Colonic mucosa (tissue), 4 donors: ENCODE data around the gene GRIK4. TPM values are rescaled to one million over a fixed set of nuclear protein-coding genes. Genes with fewer than 3 reads are reported as not detected.

Experiments used
- DNase-seq: peaks from one replicate; pipeline ENCODE4 v3.0.0-alpha.2; 2020
- H3K27ac ChIP-seq: fragments of 200-600 bp; one replicate; pipeline ENCODE4 v1.8.0; 2021
- H3K27me3 ChIP-seq: fragments of 200-600 bp; one replicate; pipeline ENCODE4 v1.8.0; 2021
- H3K36me3 ChIP-seq: fragments of 200-600 bp; one replicate; pipeline ENCODE4 v1.8.0; 2021
- H3K4me1 ChIP-seq: fragments of 200-600 bp; one replicate; pipeline ENCODE4 v1.8.0; 2021; ENCODE audit warnings: mild to moderate bottlenecking
- H3K4me3 ChIP-seq: fragments of 200-600 bp; one replicate; pipeline ENCODE4 v1.8.0; 2021
- H3K9ac ChIP-seq, 2 donors: one replicate each; pipeline ENCODE4 v1.7.0; 2013; ENCODE audit warnings: control low read depth in 2 of 2, low read depth in 2 of 2, low read length in 2 of 2
- H3K9me3 ChIP-seq: fragments of 200-600 bp; one replicate; pipeline ENCODE4 v1.8.0; 2021
- CTCF ChIP-seq: fragments of 200-600 bp; IDR thresholded peaks from one replicate; pipeline ENCODE4 v1.8.0; 2022; ENCODE audit warnings: antibody characterized with exemption, mild to moderate bottlenecking
- intact Hi-C: fragments of 100-400 bp; cut with DNase I; formaldehyde crosslinking; loops from one replicate; pipeline ENCODE4 v1.14.1; 2022
- total RNA-seq, 2 donors: library from RNA; stranded (reverse); fragmentation: NEBNext Ultra II Directional in 1 of 2; extraction: Animal tissue kit (Norgen Biotek cat#: 25700) in 1 of 2; gene quantifications; one replicate each; pipeline ENCODE4 v1.2.1, GENCODE V29; 2021
- donor health status: healthy.
- donor health status: DM: no; HTN: no; CAD: no.
- donor health status: DM: no; HTN: no; CAD: no.

The GRIK4 gene
- total RNA-seq, 2 donors from 2014 or later: 0.10 to 0.21 TPM

GRCh38 chr11:120894202-120894985 lies 382.8 kb downstream of the GRIK4 start:
- Histone ChIP-seq H3K36me3 (no peaks in the 10 kb centered on the region), H3K4me1 (no peaks in the 10 kb centered on the region), H3K27me3 (no peaks in the 10 kb centered on the region), H3K27ac (no peak overlapping the region), H3K4me3 (no peak overlapping the region), H3K9me3 (no peaks in the 10 kb centered on the region), H3K9ac (no peak overlapping the region)
- intact Hi-C loops: no loop called here
- DNase-seq: no peak
- no peak for TF ChIP-seq CTCF

DNA sequence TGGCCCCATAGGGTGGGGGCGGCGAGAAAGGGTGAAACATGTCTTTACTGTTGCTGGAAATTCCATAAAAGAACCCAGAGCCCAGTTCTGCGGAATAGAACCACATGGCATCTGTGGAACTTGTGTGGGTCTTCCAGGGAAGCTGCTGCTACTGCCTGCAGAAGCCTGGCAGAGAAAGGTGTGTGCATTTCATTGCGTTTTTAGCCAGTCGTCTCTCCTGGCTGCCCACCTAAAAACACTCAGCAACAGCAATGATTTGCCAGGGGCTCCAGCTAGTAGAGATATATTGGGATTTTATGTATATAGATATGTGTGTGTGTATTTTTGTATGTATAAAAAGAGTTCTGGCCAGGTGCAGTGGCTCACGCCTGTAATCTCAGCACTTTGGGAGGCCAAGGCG lies 385.1 kb downstream of the GRIK4 start:
- Histone ChIP-seq H3K4me3 (no peak overlapping the region), H3K27ac (no peak overlapping the region), H3K27me3 (no peaks in the 10 kb centered on the region), H3K9ac (no peak overlapping the region), H3K9me3 (no peaks in the 10 kb centered on the region), H3K36me3 (no peaks in the 10 kb centered on the region), H3K4me1 (no peaks in the 10 kb centered on the region)
- intact Hi-C loops: no loop called here
- no peak for TF ChIP-seq CTCF
- no peak for DNase-seq

GRCh38 chr11:120898568-120898967 lies 387.0 kb downstream of the GRIK4 start:
- intact Hi-C loops: no loop called here
- no peak overlapping the region for H3K4me3 ChIP-seq
- H3K36me3 ChIP-seq: no peaks in the 10 kb centered on the region
- no peaks in the 10 kb centered on the region for H3K27me3 ChIP-seq
- H3K4me1 ChIP-seq: no peaks in the 10 kb centered on the region
- no peak overlapping the region for H3K9ac ChIP-seq
- no peaks in the 10 kb centered on the region for H3K9me3 ChIP-seq
- no peak overlapping the region for H3K27ac ChIP-seq
- no peak for DNase-seq
- TF ChIP-seq CTCF: no peak

DNA sequence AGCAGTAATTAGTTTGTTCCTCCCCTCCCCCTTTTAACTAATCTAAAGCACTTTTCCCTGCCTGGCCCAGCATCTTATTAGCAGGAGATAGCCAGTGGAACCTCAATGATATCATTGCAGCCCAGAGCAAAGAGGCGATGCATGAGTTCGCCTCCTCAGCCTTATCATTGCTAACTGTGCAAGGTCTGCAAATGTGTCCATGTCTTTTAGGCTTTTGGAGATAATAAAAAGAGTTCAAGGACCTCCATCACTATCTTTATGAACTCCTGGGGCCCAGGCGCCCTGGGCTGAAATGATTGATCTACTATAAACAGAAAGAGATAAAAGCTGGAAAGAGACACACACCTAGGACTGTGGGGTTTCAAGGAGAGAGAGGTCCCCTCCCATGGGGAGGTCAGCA lies 388.2 kb downstream of the GRIK4 start:
- no peaks in the 10 kb centered on the region for H3K27me3 ChIP-seq
- no peaks in the 10 kb centered on the region for H3K4me1 ChIP-seq
- H3K27ac ChIP-seq: no peak overlapping the region
- no peak for DNase-seq
- no peak overlapping the region for H3K9ac ChIP-seq
- intact Hi-C loops: no loop called here
- H3K4me3 ChIP-seq: no peak overlapping the region
- no peak for TF ChIP-seq CTCF
- no peaks in the 10 kb centered on the region for H3K36me3 ChIP-seq
- no peaks in the 10 kb centered on the region for H3K9me3 ChIP-seq

DNA sequence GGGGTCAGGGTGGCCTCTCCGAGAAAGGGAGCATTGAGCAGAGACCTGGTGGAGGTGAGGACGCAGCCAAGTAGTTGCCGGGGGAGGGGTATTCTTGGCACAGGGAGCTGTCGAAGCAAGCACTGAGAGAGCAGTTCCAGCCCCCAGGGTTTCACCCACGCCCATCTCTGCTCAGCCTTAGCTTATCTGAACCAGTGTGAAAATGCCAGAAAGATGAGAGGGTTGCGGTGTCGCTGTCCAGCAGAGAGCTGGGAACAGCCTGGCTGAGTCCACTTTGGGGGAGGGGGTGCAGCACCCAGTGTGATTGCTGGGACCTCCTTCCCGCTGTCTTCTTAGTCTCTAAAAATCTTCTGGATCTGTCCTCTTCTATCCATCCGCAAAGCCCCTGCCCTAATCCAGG lies 389.1 kb downstream of the GRIK4 start:
- intact Hi-C loops: no loop called here
- DNase-seq: no peak
- Histone ChIP-seq H3K9ac (no peak overlapping the region), H3K27me3 (no peaks in the 10 kb centered on the region), H3K4me3 (no peak overlapping the region), H3K36me3 (no peaks in the 10 kb centered on the region), H3K27ac (no peak overlapping the region), H3K9me3 (no peaks in the 10 kb centered on the region), H3K4me1 (no peaks in the 10 kb centered on the region)
- TF ChIP-seq CTCF: no peak
